ENCODE measurements around the gene POMT2. TPM values are rescaled to one million over a fixed set of nuclear protein-coding genes. Genes with fewer than 3 reads are reported as not detected.

POMT2 gene
- total and polyA plus RNA-seq, 2 donors (not counting 1 experiment from before 2014, with no cell fraction given), result 9.6 to 11.0 TPM

DNA sequence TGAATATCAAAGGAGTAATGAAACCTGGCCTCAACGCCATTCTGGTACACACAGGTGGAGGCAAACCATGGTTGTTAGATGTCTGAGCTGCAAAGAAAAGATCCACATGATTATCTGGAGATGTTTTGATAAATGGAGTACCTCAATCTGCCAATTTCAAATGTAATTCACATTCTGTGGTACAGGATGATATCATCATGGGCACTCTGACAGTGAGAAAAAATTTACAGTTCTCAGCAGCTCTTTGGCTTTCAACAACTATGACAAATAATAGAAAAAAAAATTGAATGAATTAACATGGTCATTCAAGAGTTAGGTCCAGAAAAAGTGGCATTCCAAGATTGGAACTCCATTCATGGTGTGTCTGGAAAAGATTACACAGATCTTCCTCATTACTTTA, 38.9 kb upstream of the POMT2 start:
- Histone ChIP-seq H3K27ac (ENCODE audit: insufficient read depth, low read length) (no peak overlapping the region), H4K20me1 (ENCODE audit: control insufficient read depth, extremely low read depth, insufficient read depth, low read length) (no peaks in the 10 kb centered on the region), H3K79me2 (ENCODE audit: control insufficient read depth, insufficient read depth, low read length) (no peaks in the 10 kb centered on the region), H3K27me3 (ENCODE audit: control insufficient read depth, insufficient read depth, low read length) (no peaks in the 10 kb centered on the region), H3K9ac (ENCODE audit: insufficient read depth, low read length) (no peak overlapping the region), H3K36me3 (ENCODE audit: control insufficient read depth, insufficient read depth, low read length) (no peaks in the 10 kb centered on the region), H3K4me2 (ENCODE audit: extremely low read depth, insufficient read depth, low read length) (no peak overlapping the region), H3K4me1 (ENCODE audit: control insufficient read depth, extremely low read depth, insufficient read depth, low read length) (no peaks in the 10 kb centered on the region), H3K4me3 (replicated peaks in 1 of 4; ENCODE audit: control extremely low read depth in 1 of 4, insufficient read depth in 1 of 4, low read depth in 3 of 4, low read length in 4 of 4) (no peak overlapping the region), H3K9me3 (ENCODE audit: control insufficient read depth, insufficient read depth, low read depth, low read length) (no peaks in the 10 kb centered on the region), H2AFZ (ENCODE audit: low read length) (no peak overlapping the region)
- TF ChIP-seq EZH2 (IDR thresholded peaks at IDR 0.05; ENCODE audit: low read length, missing control alignments) (no peak), CTCF (conservative IDR thresholded peaks at IDR 0.05 in 1 of 2, IDR thresholded peaks at IDR 0.05 in 1 of 2; ENCODE audit: low read depth in 1 of 2, low read length in 2 of 2) (no peak)
- peak in 1 of 2 donors; percentile 10 for DNase-seq (ENCODE audit: low read depth in 2 of 2)

DNA sequence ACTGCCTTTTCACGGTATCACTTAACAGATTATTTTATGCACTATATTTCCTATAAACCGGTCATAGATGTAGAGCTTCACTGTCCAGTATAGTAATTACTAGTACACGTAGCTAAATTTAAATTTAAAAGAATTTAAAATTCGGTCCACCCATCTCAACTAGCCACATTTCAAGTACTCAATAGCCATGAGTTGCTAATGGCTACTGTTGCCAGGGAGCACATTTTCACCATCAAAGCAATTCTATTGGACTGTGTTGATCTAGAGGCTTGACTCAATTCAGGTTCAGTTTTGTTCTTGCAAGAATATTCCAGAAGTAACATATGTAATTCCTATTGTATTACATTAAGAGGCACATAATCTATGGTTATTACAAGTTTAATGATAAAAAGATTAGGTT, 36.2 kb upstream of the POMT2 start:
- no peaks in the 10 kb centered on the region for H3K36me3 ChIP-seq (ENCODE audit: control insufficient read depth, insufficient read depth, low read length)
- no peak overlapping the region for H2AFZ ChIP-seq (ENCODE audit: low read length)
- H3K4me1 ChIP-seq (ENCODE audit: control insufficient read depth, extremely low read depth, insufficient read depth, low read length), result no peaks in the 10 kb centered on the region
- no peak overlapping the region for H3K27ac ChIP-seq (ENCODE audit: insufficient read depth, low read length)
- no peaks in the 10 kb centered on the region for H3K27me3 ChIP-seq (ENCODE audit: control insufficient read depth, insufficient read depth, low read length)
- no peak for TF ChIP-seq EZH2 (IDR thresholded peaks at IDR 0.05; ENCODE audit: low read length, missing control alignments)
- TF ChIP-seq CTCF (conservative IDR thresholded peaks at IDR 0.05 in 1 of 2, IDR thresholded peaks at IDR 0.05 in 1 of 2; ENCODE audit: low read depth in 1 of 2, low read length in 2 of 2), result no peak
- H3K9me3 ChIP-seq (ENCODE audit: control insufficient read depth, insufficient read depth, low read depth, low read length), result no peaks in the 10 kb centered on the region
- no peak overlapping the region for H3K4me3 ChIP-seq (replicated peaks in 1 of 4; ENCODE audit: control extremely low read depth in 1 of 4, insufficient read depth in 1 of 4, low read depth in 3 of 4, low read length in 4 of 4)
- H4K20me1 ChIP-seq (ENCODE audit: control insufficient read depth, extremely low read depth, insufficient read depth, low read length), result no peaks in the 10 kb centered on the region
- no peak overlapping the region for H3K9ac ChIP-seq (ENCODE audit: insufficient read depth, low read length)
- H3K79me2 ChIP-seq (ENCODE audit: control insufficient read depth, insufficient read depth, low read length), result no peaks in the 10 kb centered on the region
- DNase-seq (ENCODE audit: low read depth in 2 of 2), result no peak
- H3K4me2 ChIP-seq (ENCODE audit: extremely low read depth, insufficient read depth, low read length), result no peak overlapping the region

- Histone ChIP-seq H3K9ac (ENCODE audit: insufficient read depth, low read length) (no peak overlapping the region), H3K27ac (ENCODE audit: insufficient read depth, low read length) (no peak overlapping the region), H2AFZ (ENCODE audit: low read length) (no peak overlapping the region), H4K20me1 (ENCODE audit: control insufficient read depth, extremely low read depth, insufficient read depth, low read length) (no peaks in the 10 kb centered on the region), H3K79me2 (ENCODE audit: control insufficient read depth, insufficient read depth, low read length) (no peaks in the 10 kb centered on the region), H3K4me2 (ENCODE audit: extremely low read depth, insufficient read depth, low read length) (no peak overlapping the region), H3K36me3 (ENCODE audit: control insufficient read depth, insufficient read depth, low read length) (no peaks in the 10 kb centered on the region), H3K4me1 (ENCODE audit: control insufficient read depth, extremely low read depth, insufficient read depth, low read length) (no peaks in the 10 kb centered on the region), H3K27me3 (ENCODE audit: control insufficient read depth, insufficient read depth, low read length) (no peaks in the 10 kb centered on the region), H3K4me3 (replicated peaks in 1 of 4; ENCODE audit: control extremely low read depth in 1 of 4, insufficient read depth in 1 of 4, low read depth in 3 of 4, low read length in 4 of 4) (no peak overlapping the region), H3K9me3 (ENCODE audit: control insufficient read depth, insufficient read depth, low read depth, low read length) (no peaks in the 10 kb centered on the region)
- TF ChIP-seq EZH2 (IDR thresholded peaks at IDR 0.05; ENCODE audit: low read length, missing control alignments), result no peak
- TF ChIP-seq CTCF (conservative IDR thresholded peaks at IDR 0.05 in 1 of 2, IDR thresholded peaks at IDR 0.05 in 1 of 2; ENCODE audit: low read depth in 1 of 2, low read length in 2 of 2), result no peak
- no peak for DNase-seq (ENCODE audit: low read depth in 2 of 2)
Measured at GRCh38 chr14:77355811-77356210, 35.1 kb upstream of the POMT2 start.
